Measurements from ENCODE around the gene MYL7.
"Not testable (repeated sequence)": the region's sequence is repeated elsewhere in the genome, so short reads cannot be mapped to it uniquely, and the experiment has no call there.

The MYL7 gene

GRCh38 chr7:44176486-44176885 is 35.4 kb upstream of the MYL7 start:
- DNase-seq (ENCODE audit: low spot score) = no peak
- TF ChIP-seq, protein P1, sequence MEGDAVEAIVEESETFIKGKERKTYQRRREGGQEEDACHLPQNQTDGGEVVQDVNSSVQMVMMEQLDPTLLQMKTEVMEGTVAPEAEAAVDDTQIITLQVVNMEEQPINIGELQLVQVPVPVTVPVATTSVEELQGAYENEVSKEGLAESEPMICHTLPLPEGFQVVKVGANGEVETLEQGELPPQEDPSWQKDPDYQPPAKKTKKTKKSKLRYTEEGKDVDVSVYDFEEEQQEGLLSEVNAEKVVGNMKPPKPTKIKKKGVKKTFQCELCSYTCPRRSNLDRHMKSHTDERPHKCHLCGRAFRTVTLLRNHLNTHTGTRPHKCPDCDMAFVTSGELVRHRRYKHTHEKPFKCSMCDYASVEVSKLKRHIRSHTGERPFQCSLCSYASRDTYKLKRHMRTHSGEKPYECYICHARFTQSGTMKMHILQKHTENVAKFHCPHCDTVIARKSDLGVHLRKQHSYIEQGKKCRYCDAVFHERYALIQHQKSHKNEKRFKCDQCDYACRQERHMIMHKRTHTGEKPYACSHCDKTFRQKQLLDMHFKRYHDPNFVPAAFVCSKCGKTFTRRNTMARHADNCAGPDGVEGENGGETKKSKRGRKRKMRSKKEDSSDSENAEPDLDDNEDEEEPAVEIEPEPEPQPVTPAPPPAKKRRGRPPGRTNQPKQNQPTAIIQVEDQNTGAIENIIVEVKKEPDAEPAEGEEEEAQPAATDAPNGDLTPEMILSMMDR (IDR thresholded peaks at IDR 0.05; ENCODE audit: extremely low read depth, missing control alignments) = no peak

GRCh38 chr7:44175730-44176129 is 34.6 kb upstream of the MYL7 start:
- DNase-seq (ENCODE audit: low spot score) = no peak
- TF ChIP-seq, protein P1 (IDR thresholded peaks at IDR 0.05; ENCODE audit: extremely low read depth, missing control alignments) = no peak

DNA sequence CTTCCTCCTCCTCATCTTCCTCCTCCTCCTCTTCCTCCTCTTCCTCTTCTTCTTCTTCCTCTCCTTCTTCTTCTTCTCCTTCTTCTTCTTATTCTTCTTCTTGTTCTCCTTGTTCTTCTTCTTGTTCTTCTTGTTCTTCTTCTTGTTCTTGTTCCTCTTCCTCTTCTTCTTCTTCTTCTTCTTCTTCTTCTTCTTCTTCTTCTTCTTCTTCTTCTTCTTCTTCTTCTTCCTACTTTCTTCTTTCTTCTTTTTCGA is 33.5 kb upstream of the MYL7 start:
- DNase-seq (ENCODE audit: low spot score) = not testable (repeated sequence)

GRCh38 chr7:44173911-44174693 is 33.0 kb upstream of the MYL7 start:
- TF ChIP-seq, protein P1 (IDR thresholded peaks at IDR 0.05; ENCODE audit: extremely low read depth, missing control alignments) = no peak
- DNase-seq (ENCODE audit: low spot score) = no peak

GRCh38 chr7:44172803-44173424 is 31.8 kb upstream of the MYL7 start:
- no peak for DNase-seq (ENCODE audit: low spot score)
- TF ChIP-seq, protein P1 (IDR thresholded peaks at IDR 0.05; ENCODE audit: extremely low read depth, missing control alignments) = no peak

DNA sequence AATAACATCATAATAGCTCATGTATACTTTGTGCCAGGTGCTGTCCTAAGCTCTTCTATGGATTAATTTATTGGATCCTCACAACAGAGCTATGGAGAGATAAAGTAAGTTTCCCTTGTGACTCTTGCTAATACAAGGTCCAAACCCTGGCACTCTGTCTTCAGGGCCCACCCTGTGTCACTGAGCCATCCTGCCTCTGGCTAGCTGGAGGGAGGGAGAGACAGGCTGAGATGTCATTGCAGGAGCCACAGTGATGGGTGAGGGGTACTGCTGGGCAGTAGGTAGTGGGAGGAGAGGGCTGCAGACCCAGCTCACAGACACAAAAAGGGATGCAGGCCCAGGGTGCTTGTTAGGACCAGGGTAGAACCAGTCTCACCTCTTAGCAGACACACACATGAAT is 31.2 kb upstream of the MYL7 start:
- TF ChIP-seq, protein P1 (IDR thresholded peaks at IDR 0.05; ENCODE audit: extremely low read depth, missing control alignments) = no peak
- no peak for DNase-seq (ENCODE audit: low spot score)

GRCh38 chr7:44171901-44172300 is 30.8 kb upstream of the MYL7 start:
- DNase-seq (ENCODE audit: low spot score) = not testable (repeated sequence)

GRCh38 chr7:44167920-44168319 is 26.8 kb upstream of the MYL7 start:
- TF ChIP-seq, protein P1 (IDR thresholded peaks at IDR 0.05; ENCODE audit: extremely low read depth, missing control alignments) = no peak
- no peak for DNase-seq (ENCODE audit: low spot score)

Measured in GM20000 (cell line).